ENCODE measurements around the gene MEGF11. TPM values are rescaled to one million over a fixed set of nuclear protein-coding genes. Genes with fewer than 3 reads are reported as not detected.

Gene MEGF11
- total RNA-seq, 4 donors from 2014 or later: 0.87 to 7.3 (median 4.9) TPM

DNA sequence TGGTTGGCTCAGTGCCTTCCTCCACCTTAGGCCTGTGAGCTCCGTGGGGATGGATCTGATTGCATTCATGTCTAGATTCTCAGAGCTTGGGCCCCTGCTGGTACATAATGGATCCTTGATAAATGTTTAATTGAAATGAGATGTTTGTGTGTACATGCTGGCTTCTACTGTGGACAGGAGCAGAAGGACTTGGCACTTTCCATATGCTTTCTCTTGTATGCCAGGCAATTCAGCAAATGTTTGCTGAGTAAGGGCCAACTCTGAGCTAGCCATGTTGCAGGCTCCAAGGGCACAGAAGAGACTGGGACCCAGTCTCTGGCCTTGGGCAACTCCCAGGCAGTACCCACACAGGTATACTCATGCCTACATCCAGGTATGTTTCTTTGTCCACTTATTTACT, 317.3 kb downstream of the MEGF11 start:
- DNase-seq (ENCODE audit: low spot score in 2 of 2): no peak
- Histone ChIP-seq H3K9me3 (no peaks in the 10 kb centered on the region), H3K4me1 (peaks cover 0 to 6% (median 0%) of the 10 kb centered on the region in 4 donors), H3K27ac (no peak overlapping the region), H3K36me3 (no peaks in the 10 kb centered on the region), H3K27me3 (no peaks in the 10 kb centered on the region), H3K4me3 (no peak overlapping the region)
- TF ChIP-seq POLR2A (IDR thresholded peaks at IDR 0.05) (no peak), CTCF (IDR thresholded peaks at IDR 0.05) (no peak), EP300 (IDR thresholded peaks at IDR 0.05) (no peak)
- WGBS, 2 donors: 50% methylated on average over 1 of the region's 1 CpG

GRCh38 chr15:65935391-65935790, 318.2 kb downstream of the MEGF11 start:
- no peak overlapping the region for H3K4me3 ChIP-seq
- 41 to 61% methylated on average over 2 of the region's 2 CpGs for WGBS, 2 donors
- TF ChIP-seq POLR2A (IDR thresholded peaks at IDR 0.05) (no peak), EP300 (IDR thresholded peaks at IDR 0.05) (no peak), CTCF (IDR thresholded peaks at IDR 0.05) (no peak)
- no peak for DNase-seq (ENCODE audit: low spot score in 2 of 2)
- no peaks in the 10 kb centered on the region for H3K9me3 ChIP-seq
- peaks cover 0 to 6% (median 0%) of the 10 kb centered on the region in 4 donors for H3K4me1 ChIP-seq
- H3K27ac ChIP-seq: no peak overlapping the region
- H3K27me3 ChIP-seq: no peaks in the 10 kb centered on the region
- no peaks in the 10 kb centered on the region for H3K36me3 ChIP-seq

DNA sequence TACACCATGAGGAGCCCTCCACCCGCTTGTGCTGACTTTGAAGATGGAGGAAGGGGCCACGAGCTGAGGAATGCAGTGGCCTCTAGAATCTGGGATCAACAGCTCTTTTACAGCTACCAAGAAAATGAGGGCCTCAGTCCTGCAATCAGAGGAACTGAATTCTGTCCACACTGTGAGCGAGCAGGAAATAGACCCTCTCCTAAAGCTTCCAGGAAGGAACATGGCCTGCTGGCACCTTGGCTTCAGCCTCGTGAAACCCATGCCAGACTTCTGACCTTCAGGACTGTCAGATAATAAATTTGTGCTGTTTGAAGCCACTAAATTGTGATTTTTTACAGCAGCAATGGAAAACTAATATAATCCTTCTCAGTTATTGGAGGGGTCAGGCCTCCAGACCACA, 322.3 kb downstream of the MEGF11 start:
- TF ChIP-seq CTCF (IDR thresholded peaks at IDR 0.05) (no peak), POLR2A (IDR thresholded peaks at IDR 0.05) (no peak), EP300 (IDR thresholded peaks at IDR 0.05) (no peak)
- 75 to 83% methylated on average over 4 of the region's 4 CpGs for WGBS, 2 donors
- Histone ChIP-seq H3K27me3 (no peaks in the 10 kb centered on the region), H3K4me3 (no peak overlapping the region), H3K4me1 (no peaks in the 10 kb centered on the region), H3K9me3 (no peaks in the 10 kb centered on the region), H3K27ac (no peak overlapping the region), H3K36me3 (peaks cover 0 to 3% (median 0%) of the 10 kb centered on the region in 3 donors)
- DNase-seq (ENCODE audit: low spot score in 2 of 2): no peak

GRCh38 chr15:65930134-65930533, 323.4 kb downstream of the MEGF11 start:
- TF ChIP-seq POLR2A (IDR thresholded peaks at IDR 0.05) (no peak), CTCF (IDR thresholded peaks at IDR 0.05) (no peak)
- Histone ChIP-seq H3K9me3 (no peaks in the 10 kb centered on the region), H3K27ac (no peak overlapping the region), H3K36me3 (peaks cover 0 to 3% (median 0%) of the 10 kb centered on the region in 3 donors), H3K27me3 (no peaks in the 10 kb centered on the region), H3K4me3 (no peak overlapping the region), H3K4me1 (no peaks in the 10 kb centered on the region)
- DNase-seq (ENCODE audit: low spot score in 2 of 2): no peak
- 74 to 80% methylated on average over 6 of the region's 6 CpGs for WGBS, 2 donors

DNA sequence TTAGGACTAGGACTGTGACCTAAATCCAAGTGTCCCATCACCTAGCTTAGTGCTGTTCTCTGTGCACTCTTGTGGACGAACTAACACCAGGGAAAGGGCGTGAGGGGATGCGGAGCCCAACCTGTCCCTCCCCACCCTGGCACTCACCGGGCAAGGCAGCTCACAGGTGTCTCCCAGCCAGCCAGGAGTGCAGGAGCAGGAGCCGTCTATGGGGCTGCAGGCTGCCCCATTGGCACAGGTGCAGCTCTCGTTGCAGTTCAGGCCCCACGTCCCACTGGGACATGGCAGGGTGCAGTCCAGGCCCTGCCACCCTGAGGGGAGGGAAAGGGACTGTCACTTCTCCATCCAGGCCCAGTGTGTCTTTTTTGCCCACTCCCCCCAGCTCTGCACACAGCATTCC, 324.0 kb downstream of the MEGF11 start:
- Histone ChIP-seq H3K36me3 (peaks cover 0 to 3% (median 0%) of the 10 kb centered on the region in 3 donors), H3K4me3 (no peak overlapping the region), H3K27me3 (no peaks in the 10 kb centered on the region), H3K4me1 (no peaks in the 10 kb centered on the region), H3K9me3 (no peaks in the 10 kb centered on the region), H3K27ac (no peak overlapping the region)
- TF ChIP-seq EP300 (IDR thresholded peaks at IDR 0.05) (no peak), CTCF (IDR thresholded peaks at IDR 0.05) (no peak), POLR2A (IDR thresholded peaks at IDR 0.05) (no peak)
- WGBS, 2 donors: 83 to 85% methylated on average over 6 to 7 of the region's 7 CpGs
- no peak for DNase-seq (ENCODE audit: low spot score in 2 of 2)
